C4-2B (cell line): ENCODE data around the gene MPC1L.

Source experiments
- CTCF ChIP-seq: fragments of 450-650 bp; conservative IDR thresholded peaks from 2 replicates; pipeline ENCODE4 v1.5.1; 2017; ENCODE audit warnings: mild to moderate bottlenecking
- ZFX ChIP-seq: fragments of 450-650 bp; IDR thresholded peaks from 2 replicates; pipeline ENCODE4 v1.6.1; 2017

GRCh38 chrX:40637687-40638086 is 14.5 kb downstream of the MPC1L start:
- TF ChIP-seq CTCF (no peak), ZFX (no peak)
